GM19395 (cell line): ENCODE results near the gene ARHGEF19.
"Not testable (repeated sequence)": the region's sequence is repeated elsewhere in the genome, so short reads cannot be mapped to it uniquely, and the experiment has no call there.

ENCODE experiments used
- ATAC-seq: cut with Tn5 transposase; IDR thresholded peaks from one replicate; pipeline ENCODE4 v1.9.1; 2021; ENCODE audit warnings: mild to moderate bottlenecking, moderate library complexity; ENCODE audit not compliant: unreplicated experiment

Gene ARHGEF19

DNA sequence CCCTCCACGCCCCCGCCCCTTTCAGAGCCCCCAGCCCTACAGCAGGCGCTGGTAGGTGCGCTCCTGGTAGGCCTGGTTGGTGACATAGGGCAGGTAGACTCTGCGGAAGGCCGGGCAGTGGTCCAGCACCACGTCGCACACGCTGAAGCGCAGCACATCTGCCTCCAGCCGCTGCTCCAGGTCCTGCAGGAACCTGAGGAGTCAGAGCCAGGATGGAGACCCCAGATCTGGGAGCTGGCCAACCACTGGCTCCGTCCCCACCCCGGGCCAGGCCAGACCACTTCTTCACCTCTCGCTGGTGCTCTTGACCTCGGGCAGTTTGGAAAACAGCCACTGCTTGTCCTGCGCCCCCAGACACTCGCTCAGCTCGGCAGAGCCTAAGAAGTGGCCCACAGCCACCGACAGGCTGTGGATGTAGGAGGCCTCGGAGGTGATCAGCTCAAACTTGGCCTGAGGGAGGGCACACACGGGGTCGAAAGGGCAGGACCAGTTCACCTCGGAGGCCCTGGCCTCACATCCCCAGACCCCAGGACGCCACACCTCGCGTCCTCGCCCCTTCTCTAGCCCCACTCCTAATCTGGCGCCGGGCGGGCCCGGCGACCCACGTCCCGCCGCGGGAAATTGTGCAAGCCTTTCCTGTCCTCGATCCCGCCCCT, 6.4 kb downstream of the ARHGEF19 start:
- ATAC-seq = no peak

- ATAC-seq = no peak
Observed at GRCh38 chr1:16205334-16205671, 7.1 kb downstream of the ARHGEF19 start.

- no peak for ATAC-seq
Observed at GRCh38 chr1:16204634-16205333, 7.7 kb downstream of the ARHGEF19 start.

DNA sequence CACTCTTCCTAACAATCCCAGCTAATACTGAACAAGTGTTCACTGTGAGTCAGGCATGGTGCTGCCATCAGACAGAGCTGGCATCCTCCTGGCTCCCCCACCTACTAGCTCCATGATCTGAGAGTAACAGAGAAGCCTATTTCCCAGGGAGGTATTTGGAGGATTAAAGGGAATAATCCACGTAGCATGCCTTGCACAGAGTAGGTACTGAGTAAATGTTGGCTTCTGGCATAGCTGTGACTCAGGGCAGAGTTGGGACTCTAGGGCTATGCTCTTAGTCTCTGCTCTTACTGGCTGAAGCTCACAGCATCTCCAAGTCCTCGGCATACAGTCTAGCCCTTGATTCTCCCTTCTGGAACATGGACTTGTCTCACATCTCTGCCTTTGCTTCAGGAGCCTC, 8.2 kb downstream of the ARHGEF19 start:
- ATAC-seq = no peak

DNA sequence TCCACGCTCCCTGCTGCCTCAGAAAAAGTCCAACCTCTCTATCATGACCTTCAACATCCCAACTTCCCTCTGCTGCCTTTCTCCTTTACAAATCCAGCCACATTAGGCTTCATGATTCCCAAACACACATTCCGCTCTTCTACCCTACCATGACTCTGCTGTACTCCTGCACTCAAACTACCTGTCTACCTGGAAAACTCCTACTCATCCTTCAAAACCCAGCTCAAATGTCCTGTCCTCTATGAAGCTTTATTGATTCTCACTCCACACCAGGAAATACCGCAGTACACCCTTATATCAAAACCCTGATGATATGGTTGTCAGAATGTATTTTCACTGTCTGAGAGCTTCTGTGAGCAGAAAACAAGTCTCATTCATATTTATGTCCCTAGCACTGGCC, 8.9 kb downstream of the ARHGEF19 start:
- no peak for ATAC-seq

DNA sequence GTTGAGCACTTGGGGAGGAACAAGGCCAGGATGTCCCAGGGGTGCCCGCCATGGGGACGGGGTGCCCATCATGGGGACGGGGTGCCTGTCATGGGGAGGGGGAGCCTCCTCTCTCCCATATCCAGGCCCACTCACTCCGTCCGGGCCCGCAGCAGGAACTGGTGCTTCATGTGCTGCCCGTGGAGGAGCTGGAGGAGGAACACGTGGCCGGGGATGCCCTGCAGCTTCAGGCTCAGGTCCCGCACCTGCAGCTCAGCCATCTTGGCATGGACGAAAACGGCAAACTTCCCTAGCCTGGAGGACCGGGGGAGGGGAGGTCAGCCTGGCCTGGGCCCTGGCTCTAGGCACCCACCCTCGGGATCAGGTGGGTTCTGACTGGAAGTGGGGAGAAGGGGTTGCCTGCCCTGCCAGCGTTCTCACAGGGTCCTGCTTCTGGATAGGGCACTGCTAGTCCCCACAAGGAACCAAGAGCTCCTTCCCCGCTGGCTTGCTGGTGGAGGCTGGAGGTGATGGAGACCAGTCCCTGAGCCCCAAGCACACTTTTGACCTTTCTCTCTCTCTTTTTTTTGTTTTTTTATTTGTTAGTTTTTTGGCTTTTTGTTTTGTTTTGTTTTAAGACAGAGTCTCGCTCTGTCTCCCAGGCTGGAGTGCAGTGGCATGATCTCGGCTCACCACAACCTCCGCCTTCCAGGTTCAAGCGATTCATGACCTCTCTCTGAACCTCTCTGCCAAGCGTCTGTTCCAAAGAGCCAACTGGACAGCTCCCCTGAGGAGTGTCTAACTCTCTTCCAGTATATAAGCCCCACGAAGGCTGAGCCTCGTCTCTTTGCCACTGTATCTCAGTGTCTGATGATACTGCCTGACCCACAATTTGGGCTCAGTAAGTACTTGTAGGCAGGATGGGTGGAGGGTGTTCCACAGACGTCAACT, 9.9 kb downstream of the ARHGEF19 start:
- ATAC-seq = no peak

DNA sequence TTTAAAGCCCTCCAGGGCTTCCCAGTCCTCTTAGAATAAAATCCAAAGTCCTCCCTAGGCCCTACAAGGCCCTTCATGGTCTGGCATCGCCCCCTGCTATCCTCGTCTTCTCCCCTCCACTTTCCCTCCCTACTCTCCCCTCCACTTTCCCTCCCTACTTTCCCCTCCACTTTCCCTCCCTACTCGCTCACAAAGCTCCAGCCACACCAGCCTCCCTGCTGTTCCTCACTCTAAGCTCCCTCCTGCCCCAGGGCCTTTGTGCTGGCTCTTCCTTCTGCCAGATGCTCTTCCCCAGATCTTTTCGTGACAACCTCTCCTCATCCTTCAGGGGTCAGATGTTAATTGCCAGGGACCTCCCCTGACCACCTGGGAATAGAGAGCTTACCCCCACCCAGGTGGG, 12.8 kb downstream of the ARHGEF19 start:
- ATAC-seq = no peak

DNA sequence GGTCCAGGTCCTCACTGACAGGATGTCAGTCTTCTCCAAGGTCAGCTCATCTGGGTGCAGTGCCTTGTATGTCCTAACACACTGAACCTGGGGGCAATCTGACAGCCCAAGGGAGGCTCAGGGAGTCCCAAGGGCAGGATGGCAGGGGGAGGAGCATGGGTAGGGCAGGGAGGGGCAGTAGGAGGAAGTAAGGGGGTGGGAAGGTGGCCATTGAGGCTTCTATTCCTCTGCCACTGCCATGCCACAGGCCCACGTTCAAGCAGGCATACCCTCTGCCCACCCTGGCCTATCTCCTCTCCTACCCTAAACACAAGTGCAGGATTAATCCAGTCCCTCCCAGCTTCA, 13.3 kb downstream of the ARHGEF19 start:
- no peak for ATAC-seq

DNA sequence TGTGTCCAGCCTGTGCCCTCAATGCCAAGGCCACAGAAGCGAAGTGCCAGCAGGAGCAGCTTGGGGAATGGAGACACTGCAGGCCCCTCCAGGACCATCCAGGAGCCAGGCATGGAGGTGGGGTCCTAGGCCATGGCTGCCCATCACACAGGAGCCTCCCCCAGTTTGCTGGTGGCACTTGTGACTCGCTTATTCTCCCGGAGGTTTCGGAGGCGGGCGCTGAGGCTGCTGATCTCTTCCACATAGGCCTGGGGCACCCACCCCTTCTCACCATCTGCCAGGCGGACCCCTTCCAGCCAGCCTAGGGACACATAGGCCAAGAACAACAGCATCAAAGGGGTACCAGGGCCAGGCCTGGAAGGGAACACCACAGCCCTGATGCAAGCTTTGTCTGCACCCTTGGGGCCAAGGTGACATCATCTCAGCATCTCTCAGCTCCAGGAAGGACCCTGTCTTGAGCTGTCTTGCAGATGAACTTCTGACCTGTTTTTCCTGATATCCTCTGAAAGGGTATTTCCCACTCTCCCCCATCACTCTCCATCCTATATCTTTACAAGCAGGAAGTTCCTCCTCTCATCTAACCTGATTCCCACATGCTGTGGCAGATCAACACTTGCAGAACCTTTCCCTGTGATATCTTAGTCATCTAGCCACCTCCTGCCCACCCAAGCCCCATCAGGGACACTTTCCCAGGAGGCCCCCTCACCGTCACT, 13.9 kb downstream of the ARHGEF19 start:
- ATAC-seq = no peak

- ATAC-seq = no peak
Observed at GRCh38 chr1:16196874-16197273, 15.6 kb downstream of the ARHGEF19 start.

- not testable (repeated sequence) for ATAC-seq
Observed at GRCh38 chr1:16196139-16196538, 16.3 kb downstream of the ARHGEF19 start.

GRCh38 chr1:16195518-16195905, 16.9 kb downstream of the ARHGEF19 start:
- no peak for ATAC-seq

GRCh38 chr1:16191916-16192546, 20.4 kb downstream of the ARHGEF19 start:
- ATAC-seq = no peak

DNA sequence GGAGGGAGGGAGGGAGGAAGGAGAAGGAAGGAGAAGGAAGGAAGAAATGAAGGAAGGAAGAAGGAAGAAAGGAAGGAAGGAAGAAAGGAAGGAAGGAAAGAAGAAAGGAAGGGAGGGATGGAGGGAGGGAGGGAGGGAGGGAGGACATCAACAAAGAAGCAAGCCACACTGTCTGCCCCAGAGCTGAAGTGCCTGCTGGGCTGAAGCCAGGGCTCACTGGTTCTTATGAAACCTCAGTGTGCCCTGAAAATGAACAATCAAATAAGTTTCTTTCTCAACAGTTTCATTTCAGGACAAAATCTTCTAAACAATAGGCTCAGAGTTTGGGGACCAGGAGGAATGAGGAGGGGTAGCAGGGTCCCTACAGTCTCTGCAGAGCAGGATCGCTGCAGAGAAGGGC, 21.1 kb downstream of the ARHGEF19 start:
- no peak for ATAC-seq

DNA sequence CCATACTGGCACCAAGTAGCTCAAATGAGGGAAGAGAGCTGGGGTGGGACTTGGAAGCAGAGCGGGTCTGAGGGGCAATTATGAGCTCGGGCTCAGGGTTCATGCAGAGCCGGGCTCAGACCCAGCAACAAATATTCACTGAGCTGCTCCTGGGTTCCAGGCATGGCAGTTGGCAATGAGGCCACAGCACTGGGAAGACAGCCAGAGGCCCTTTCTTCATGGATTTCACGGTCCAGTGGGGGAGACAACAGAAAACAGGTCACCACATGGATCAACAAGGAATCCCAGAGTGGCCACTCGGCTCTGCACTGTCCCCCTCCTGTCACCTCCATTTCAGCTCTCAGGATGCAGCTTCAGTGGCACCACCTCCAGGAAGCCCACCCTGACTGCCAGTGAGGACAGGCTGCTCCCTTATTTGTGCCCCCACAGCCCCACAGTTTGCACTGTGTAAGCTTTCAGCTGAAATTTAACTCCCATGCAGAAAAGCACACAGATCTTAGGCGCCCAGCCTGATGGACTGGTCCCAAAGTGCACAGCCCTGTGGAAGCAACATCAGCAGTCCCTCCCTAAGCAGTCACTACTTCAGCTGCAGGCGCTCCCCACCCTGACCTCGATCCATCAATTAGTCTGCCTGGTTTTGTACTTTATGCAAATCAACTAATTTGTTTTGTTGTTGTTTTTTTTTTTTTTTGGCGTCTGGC, 22.4 kb downstream of the ARHGEF19 start:
- no peak for ATAC-seq

DNA sequence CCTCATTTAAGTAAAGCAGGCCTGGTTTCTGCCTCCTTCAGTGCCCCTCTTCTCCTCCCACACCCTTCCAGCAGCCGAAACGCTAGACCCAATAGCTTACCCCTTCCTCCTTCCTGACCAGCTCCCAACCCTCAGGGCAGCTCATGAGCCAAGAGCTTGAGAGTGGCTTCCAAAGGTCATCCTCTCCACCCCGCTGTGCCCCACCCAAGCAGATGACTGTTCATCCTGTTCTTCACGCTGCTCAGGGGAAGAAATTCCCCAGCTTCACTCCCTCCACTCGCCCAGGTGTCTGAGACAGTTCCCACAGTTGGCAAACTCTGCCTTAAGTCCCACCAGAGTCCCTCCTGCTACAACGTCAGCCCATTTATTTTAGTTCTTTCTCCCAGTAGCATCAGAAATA, 23.4 kb downstream of the ARHGEF19 start:
- ATAC-seq = no peak

- no peak for ATAC-seq
Observed at GRCh38 chr1:16187748-16188401, 24.6 kb downstream of the ARHGEF19 start.

- no peak for ATAC-seq
Observed at GRCh38 chr1:16186655-16187235, 25.7 kb downstream of the ARHGEF19 start.

DNA sequence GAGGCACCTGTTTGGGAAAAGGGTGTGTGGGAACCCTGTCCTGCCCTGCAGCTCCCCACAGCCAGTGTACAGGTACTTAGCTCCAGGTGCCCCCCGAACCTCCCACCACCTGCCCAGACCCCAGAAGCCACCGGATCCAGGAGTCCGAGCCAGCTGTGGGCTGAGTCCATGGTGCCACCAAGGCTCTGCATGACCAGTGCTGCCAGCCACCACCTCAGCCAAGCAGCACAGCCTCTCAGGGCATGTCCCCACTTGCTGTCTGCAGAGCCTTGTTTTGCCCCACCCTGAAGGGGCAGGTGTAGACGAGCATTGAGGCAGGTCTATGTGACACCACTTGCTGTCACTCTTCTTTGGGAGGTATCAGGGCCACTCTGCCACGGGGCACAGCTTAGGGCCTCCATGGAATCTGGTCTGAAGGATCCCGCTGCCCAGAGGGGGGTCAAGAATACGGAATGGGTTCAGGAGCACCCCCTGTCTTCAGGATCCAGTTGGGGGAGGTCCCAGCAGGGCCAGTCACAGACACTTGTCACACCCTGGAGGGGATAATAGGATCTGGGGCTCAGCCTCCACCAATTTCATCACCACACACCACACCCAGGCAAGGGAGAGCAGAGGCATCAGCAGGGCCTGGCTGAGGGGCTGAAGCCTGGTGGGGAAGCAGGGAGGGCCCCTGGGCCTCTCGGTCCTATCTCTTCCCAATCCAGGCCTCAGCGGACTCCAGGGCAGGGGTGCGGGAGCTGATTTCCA, 27.7 kb downstream of the ARHGEF19 start:
- ATAC-seq = no peak
